Activated CD8-positive, alpha-beta memory T cell treated with anti-CD3 and anti-CD28 coated beads, Interleukin-2, amount 50 U/mL, for 1 hour (primary cell): ENCODE data around the gene MTARC1.

Experiments
- DNase-seq: peaks from one replicate; pipeline ENCODE4 v3.0.0-alpha.2; 2020; ENCODE audit errors: extremely low read depth

Gene MTARC1

GRCh38 chr1:220770245-220770913 is 16.3 kb upstream of the MTARC1 start:
- DNase-seq: no peak

DNA sequence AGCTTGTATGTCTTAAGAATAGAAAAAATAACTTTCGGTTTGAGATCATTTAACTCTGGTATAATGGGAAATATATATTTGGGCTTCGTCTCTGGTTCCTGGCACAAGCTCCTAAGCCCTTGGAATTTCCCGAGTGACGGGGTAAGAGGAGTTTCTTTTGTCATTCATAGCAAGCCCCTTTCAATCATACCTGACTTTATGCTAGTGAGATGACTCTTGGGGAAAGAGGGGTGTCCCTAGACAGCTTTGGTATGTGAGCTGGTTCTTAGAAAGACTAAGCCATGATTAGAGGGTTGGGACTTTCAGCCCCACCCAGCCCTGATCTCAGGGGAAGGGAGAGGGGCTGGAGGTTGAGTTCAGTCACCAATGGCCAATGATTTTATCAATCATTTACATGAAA is 13.9 kb upstream of the MTARC1 start:
- DNase-seq: no peak

DNA sequence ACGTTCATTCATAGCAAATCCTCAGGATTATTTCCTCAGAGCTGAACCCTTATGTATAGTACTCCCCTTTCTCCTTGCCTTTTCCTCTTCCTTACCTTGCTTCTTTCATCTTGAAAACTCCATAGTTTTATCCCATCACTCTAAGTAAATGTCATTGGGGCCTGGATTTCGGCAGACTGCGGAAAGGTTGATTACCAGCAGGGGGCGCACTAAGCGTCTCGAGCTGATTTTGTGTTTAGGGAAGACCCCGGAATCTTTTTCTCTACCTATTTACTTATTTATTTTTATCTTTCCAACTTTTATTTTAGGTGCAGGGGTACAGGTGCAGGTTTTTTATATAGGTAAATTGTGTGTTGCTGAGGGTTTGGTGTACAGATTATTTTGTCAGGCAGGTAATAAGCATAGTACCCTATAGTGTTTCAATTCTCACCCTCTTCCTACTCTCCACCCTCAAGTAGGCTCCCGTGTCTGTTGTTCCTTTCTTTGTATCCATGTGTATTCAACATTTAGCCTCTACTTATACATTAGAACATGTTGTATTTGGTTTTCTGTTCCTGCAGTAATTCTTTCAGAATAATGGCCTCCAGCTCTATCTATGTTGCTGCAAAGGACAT is 11.4 kb upstream of the MTARC1 start:
- no peak for DNase-seq

DNA sequence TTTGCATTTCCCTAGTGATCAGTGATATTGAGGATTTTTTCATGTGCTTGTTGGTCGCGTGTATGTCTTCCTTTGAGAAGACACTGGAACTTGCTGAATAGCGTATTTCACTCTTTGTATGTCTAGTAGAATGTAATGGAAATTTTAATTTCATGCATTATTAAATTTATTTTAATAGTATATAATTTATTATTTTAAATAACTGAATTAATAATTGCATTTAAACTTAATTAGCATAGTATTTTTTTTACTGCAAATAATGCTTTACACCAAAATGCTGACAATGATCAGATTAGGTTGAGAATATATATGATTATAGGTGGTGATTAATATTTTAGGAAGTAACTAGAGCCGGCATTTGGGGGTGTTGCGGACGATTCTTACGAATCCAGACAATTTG is 10.5 kb upstream of the MTARC1 start:
- no peak for DNase-seq

- DNase-seq: no peak
Measured at GRCh38 chr1:220776720-220777326, 9.9 kb upstream of the MTARC1 start.

GRCh38 chr1:220783453-220783852 is 3.3 kb upstream of the MTARC1 start:
- no peak for DNase-seq

- DNase-seq: no peak
Measured at GRCh38 chr1:220784751-220785150, 2.0 kb upstream of the MTARC1 start.

- DNase-seq: no peak
Measured at GRCh38 chr1:220785166-220786056, 1.3 kb upstream of the MTARC1 start.

- no peak for DNase-seq
Measured at GRCh38 chr1:220786057-220786336, 716 bp upstream of the MTARC1 start.

GRCh38 chr1:220787069-220787619 is 431 bp downstream of the MTARC1 start:
- DNase-seq: no peak

DNA sequence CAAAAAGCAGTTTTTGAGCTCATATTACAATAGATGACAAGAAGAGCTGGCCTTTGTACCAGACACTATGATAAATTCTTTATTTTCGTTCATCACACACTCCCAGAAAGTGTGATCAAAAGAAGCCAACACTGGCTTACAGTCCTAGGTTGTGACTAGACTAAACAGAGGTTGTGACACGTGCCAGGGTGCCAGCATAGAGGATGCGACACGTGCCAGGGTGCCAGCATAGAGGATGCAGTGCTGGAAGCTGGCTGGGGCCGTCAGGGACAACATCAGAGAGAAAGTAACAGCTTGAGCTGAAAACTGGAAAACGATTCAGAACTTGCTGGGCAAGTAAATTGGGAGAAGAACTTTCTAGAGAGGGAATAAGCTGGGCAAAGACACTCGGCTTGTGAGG is 2.2 kb downstream of the MTARC1 start:
- no peak for DNase-seq

GRCh38 chr1:220789532-220790147 is 2.9 kb downstream of the MTARC1 start:
- no peak for DNase-seq

GRCh38 chr1:220791285-220791684 is 4.6 kb downstream of the MTARC1 start:
- DNase-seq: no peak

DNA sequence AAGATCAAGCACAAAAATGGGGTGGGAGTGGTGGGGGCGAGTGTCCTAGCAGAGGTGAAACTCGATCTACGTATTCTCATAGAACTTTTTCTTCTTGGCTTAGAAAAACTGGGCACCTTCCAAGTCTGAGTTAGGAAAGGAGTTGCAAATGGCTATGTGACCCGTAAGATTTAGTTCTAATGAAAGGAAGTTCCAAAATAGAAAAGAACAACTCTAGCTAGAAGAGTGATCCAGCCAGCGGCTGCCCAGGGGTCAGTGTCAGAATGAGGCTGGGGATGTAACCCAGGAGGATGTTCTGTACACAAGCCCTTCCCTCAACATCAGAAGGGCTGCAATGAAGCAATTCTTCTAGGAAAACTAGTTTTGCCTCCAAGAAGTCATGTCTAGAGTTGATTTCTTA is 5.2 kb downstream of the MTARC1 start:
- no peak for DNase-seq

DNA sequence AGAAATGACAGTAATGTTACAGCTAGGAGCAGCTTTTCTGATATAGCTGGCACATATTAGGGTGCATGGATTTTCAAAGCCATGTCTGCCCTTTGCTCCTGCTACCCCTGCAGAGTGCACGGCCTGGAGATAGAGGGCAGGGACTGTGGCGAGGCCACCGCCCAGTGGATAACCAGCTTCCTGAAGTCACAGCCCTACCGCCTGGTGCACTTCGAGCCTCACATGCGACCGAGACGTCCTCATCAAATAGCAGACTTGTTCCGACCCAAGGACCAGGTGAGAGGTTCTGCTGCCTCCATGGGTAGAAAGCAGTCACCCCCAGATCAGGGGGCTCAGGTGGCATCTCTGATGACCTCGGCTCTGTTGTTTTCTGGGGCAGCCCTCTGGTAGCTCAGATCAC is 9.8 kb downstream of the MTARC1 start:
- DNase-seq: no peak

GRCh38 chr1:220797044-220797443 is 10.3 kb downstream of the MTARC1 start:
- DNase-seq: no peak

DNA sequence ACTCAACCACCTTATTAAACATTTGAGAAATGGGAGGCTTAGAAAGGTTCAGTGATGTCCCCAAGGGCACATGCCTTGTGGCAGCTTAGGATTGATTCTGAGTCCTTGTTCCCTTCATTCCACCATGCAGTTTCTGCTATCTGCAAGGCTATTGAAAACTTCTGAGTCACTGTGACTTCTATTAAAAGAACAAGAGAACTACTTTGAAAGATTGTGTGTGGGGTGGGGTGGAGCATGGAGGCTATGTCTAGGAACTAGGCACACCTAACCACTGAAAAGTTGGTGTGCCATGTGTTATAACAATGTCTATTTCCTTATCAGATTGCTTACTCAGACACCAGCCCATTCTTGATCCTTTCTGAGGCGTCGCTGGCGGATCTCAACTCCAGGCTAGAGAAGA is 10.8 kb downstream of the MTARC1 start:
- DNase-seq: no peak

GRCh38 chr1:220798338-220798737 is 11.6 kb downstream of the MTARC1 start:
- DNase-seq: no peak

DNA sequence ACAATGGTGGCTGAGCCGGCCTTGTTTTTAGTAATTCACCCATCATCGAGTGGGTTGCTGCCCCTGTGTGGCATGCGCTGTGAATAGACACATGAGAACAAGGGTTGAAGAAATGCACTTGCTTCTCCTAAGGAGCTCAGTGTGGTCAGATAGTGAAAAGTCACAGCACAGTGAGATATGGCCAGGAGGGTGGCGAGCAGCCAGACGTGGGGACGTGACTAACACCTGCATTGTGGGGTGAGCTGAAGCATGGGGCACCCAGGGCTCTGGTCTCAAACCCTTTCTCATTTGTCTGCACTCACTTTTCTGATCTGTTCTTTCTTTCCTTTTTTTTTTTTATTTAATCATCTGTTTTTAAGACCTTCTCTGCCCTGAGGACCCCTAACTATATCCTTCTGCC is 13.5 kb downstream of the MTARC1 start:
- DNase-seq: no peak

DNA sequence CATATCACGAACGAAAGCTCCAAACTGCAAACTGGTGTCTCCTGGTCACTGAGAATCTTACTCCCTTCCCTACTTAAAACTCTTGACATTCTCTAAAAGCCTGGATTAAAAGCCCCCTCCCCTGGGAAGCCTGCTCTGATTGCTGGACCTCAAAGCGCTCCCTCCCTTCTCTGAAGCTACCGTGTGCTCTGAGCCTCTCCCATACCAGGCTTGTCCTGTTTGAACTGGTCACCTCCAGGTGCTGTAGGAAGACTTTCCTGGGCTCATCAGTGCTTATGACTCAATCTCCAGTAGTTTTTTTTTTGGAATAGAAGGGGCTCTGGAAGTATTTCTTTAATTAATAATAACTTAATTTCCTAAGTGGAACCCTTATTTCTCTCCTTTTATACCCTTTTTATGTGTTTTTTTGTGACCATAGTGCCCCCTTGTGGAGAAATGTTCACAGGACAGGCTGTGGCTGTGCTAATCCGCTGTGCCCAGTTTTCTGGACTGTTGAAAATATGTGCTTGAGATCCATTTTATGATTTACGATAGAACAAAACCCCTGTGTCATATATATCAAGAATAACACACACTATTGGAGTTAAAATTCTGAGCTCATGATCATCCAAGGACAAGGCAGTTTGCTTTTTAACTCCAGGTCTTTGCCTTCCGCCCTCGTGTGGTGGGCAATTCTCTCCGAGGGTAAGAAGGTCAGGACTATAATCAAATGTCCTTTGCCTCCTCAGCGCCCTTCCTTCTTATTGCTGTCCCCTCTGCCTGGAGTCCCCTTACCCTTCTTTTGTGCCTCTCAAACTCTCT is 16.9 kb downstream of the MTARC1 start:
- DNase-seq: no peak

- DNase-seq: no peak
Measured at GRCh38 chr1:220804202-220804586, 17.5 kb downstream of the MTARC1 start.
